PC-9 (cell line): Measurements from ENCODE around the gene ZP1. TPM values are rescaled to one million over a fixed set of nuclear protein-coding genes. Genes with fewer than 3 reads are reported as not detected.

Experiments
- BruUV-seq: library from RNA; stranded (reverse); fragments of 400-500 nt; replicated peaks from 2 replicates; lab custom pipeline; 2021; lab: Mats Ljungman, UMichigan
- CTCF ChIA-PET: fragments of 300-600 bp; sonication (Branson Sonifier 250); formaldehyde crosslinking; loops from one replicate; lab custom pipeline; 2022; ENCODE audit warnings: antibody characterized with exemption; lab: Charles Lee
- POLR2A ChIA-PET: fragments of 300-600 bp; sonication (Branson Sonifier 250); formaldehyde crosslinking; loops from one replicate; lab custom pipeline; 2022; ENCODE audit warnings: antibody characterized with exemption; ENCODE audit not compliant: unreplicated experiment; lab: Charles Lee
- DNase-seq, 2 experiments: peaks; one replicate each; pipeline versions ENCODE4 v3.0.0 to v3.0.0-alpha.2; 2015 to 2022; ENCODE audit warnings: mixed read lengths in 1 of 2
- H2AFZ ChIP-seq: fragments of 200-600 bp; sonication (generic); 2 replicates; pipeline ENCODE4 v1.8.1; 2017; ENCODE audit warnings: antibody characterized with exemption
- H3F3A ChIP-seq: fragments of 200-600 bp; sonication (generic); 2 replicates; pipeline ENCODE4 v1.8.1; 2017; ENCODE audit warnings: antibody characterized with exemption, mild to moderate bottlenecking, low read depth; ENCODE audit not compliant: insufficient read depth
- H3K27ac ChIP-seq: fragments of 200-600 bp; sonication (generic); 2 replicates; pipeline ENCODE4 v1.6.1; 2016; ENCODE audit warnings: mixed run types
- H3K27me3 ChIP-seq: fragments of 200-600 bp; sonication (generic); 2 replicates; pipeline ENCODE4 v1.6.1; 2016; ENCODE audit warnings: low read depth, mixed run types; ENCODE audit not compliant: insufficient read depth
- H3K36me3 ChIP-seq: fragments of 200-600 bp; sonication (generic); 2 replicates; pipeline ENCODE4 v1.6.1; 2016; ENCODE audit warnings: low read depth, mixed run types
- H3K4me1 ChIP-seq: fragments of 200-600 bp; sonication (generic); replicated peaks from 2 replicates; pipeline ENCODE4 v1.6.1; 2016; ENCODE audit warnings: mixed run types; ENCODE audit not compliant: insufficient read depth
- H3K4me2 ChIP-seq: fragments of 200-600 bp; sonication (generic); 2 replicates; pipeline ENCODE4 v1.6.1; 2017; ENCODE audit warnings: mixed run types
- H3K4me3 ChIP-seq: fragments of 200-600 bp; sonication (generic); 2 replicates; pipeline ENCODE4 v1.6.1; 2016; ENCODE audit warnings: mixed run types
- H3K79me2 ChIP-seq: fragments of 200-600 bp; sonication (generic); 2 replicates; pipeline ENCODE4 v1.6.1; 2017; ENCODE audit warnings: low read depth, mixed run types
- H3K9me2 ChIP-seq: fragments of 200-600 bp; sonication (generic); 2 replicates; pipeline ENCODE4 v1.8.1; 2017; ENCODE audit warnings: mild to moderate bottlenecking; ENCODE audit not compliant: insufficient read depth
- H3K9me3 ChIP-seq: fragments of 200-600 bp; sonication (generic); 2 replicates; pipeline ENCODE4 v1.8.1; 2016; ENCODE audit warnings: low read depth; ENCODE audit not compliant: insufficient read depth
- H4K20me1 ChIP-seq: fragments of 200-600 bp; sonication (generic); 2 replicates; pipeline ENCODE4 v1.8.1; 2017; ENCODE audit not compliant: insufficient read depth
- EZH2 ChIP-seq: fragments of 200-600 bp; sonication (generic); IDR thresholded peaks from 2 replicates; pipeline ENCODE4 v1.8.0; 2017; ENCODE audit warnings: antibody characterized with exemption, low read depth
- intact Hi-C: fragments of 100-400 bp; cut with micrococcal nuclease; formaldehyde crosslinking; loops from one replicate; pipeline ENCODE4 v1.10.0; 2022; ENCODE audit not compliant: unreplicated experiment
- total RNA-seq: library from RNA; stranded (reverse); gene quantifications from 2 replicates; pipeline ENCODE4 v1.2.3, GENCODE V29; 2021
- TF ChIP-seq, protein P1 (sequence below): fragments of 200-600 bp; sonication (generic); conservative IDR thresholded peaks from 2 replicates; pipeline ENCODE4 v1.6.1; 2017; ENCODE audit warnings: mixed run types, antibody characterized with exemption, mild to moderate bottlenecking, moderate library complexity

Gene ZP1
- total RNA-seq, 1 experiment from 2014 or later: not detected

DNA sequence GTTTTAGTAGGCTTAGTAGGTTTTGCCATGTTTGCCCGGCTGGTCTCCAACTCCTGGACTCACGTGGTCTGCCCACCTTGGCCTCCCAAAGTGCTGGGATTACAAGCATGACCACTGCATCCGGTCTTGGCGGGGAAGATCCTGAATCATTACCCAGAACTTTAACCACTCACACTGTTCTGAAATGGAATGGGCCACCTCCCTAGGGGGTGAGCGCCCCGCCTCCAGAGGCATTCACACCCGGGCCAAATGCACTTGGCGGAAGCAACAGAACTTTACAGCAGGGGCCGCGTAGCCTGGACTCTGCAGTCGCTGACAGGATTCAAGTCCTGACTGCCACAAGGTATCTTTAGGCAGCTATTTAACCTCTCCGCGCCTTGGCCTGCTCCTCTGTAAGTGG, 20.1 kb upstream of the ZP1 start:
- POLR2A ChIA-PET: no interaction called here
- DNase-seq: no peak
- no peak overlapping the region for H3K4me2 ChIP-seq
- no peaks in the 10 kb centered on the region for H3K9me2 ChIP-seq
- H3K27me3 ChIP-seq: no peaks in the 10 kb centered on the region
- H4K20me1 ChIP-seq: peaks cover 15% of the 10 kb centered on the region
- CTCF ChIA-PET: no interaction called here
- H3K27ac ChIP-seq: no peak overlapping the region
- intact Hi-C loops: no loop called here
- no peak overlapping the region for H2AFZ ChIP-seq
- H3K79me2 ChIP-seq: peaks cover 34% of the 10 kb centered on the region
- H3K36me3 ChIP-seq: peaks cover 28% of the 10 kb centered on the region
- TF ChIP-seq EZH2: no peak
- TF ChIP-seq, protein P1, sequence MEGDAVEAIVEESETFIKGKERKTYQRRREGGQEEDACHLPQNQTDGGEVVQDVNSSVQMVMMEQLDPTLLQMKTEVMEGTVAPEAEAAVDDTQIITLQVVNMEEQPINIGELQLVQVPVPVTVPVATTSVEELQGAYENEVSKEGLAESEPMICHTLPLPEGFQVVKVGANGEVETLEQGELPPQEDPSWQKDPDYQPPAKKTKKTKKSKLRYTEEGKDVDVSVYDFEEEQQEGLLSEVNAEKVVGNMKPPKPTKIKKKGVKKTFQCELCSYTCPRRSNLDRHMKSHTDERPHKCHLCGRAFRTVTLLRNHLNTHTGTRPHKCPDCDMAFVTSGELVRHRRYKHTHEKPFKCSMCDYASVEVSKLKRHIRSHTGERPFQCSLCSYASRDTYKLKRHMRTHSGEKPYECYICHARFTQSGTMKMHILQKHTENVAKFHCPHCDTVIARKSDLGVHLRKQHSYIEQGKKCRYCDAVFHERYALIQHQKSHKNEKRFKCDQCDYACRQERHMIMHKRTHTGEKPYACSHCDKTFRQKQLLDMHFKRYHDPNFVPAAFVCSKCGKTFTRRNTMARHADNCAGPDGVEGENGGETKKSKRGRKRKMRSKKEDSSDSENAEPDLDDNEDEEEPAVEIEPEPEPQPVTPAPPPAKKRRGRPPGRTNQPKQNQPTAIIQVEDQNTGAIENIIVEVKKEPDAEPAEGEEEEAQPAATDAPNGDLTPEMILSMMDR: no peak
- H3K9me3 ChIP-seq: no peaks in the 10 kb centered on the region
- H3K4me3 ChIP-seq: no peak overlapping the region
- H3K4me1 ChIP-seq: peaks cover 18% of the 10 kb centered on the region
- BruUV-seq: no TSS peak
- no peaks in the 10 kb centered on the region for H3F3A ChIP-seq

DNA sequence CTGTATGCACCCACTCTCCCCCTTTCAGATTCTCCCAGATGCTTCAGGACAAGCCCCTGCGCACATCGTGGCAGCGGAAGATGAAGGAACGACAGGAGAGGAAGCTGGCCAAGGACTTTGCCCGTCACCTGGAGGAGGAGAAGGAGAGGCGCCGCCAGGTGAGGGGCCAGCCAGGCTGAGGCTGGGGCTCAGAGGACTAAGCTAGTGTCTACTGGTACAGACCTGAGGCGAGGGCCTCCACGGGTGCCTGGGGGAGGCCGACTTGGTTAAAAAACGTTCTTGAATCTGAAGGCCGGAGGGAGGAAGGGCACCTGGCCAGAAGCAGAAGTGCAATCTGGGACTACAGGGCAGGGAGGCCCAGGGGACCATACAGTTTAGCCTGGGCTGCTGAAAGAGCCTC, 19.4 kb upstream of the ZP1 start:
- Histone ChIP-seq H3K4me1 (peaks cover 18% of the 10 kb centered on the region), H3K9me2 (no peaks in the 10 kb centered on the region), H3K4me3 (no peak overlapping the region), H3K9me3 (no peaks in the 10 kb centered on the region), H3K79me2 (peaks cover 28% of the 10 kb centered on the region), H3K4me2 (no peak overlapping the region), H3K36me3 (peaks cover 28% of the 10 kb centered on the region), H4K20me1 (peaks cover 15% of the 10 kb centered on the region), H3F3A (no peaks in the 10 kb centered on the region), H3K27me3 (no peaks in the 10 kb centered on the region), H3K27ac (no peak overlapping the region), H2AFZ (no peak overlapping the region)
- DNase-seq: no peak
- ChIA-PET CTCF (no interaction called here), POLR2A (no interaction called here)
- BruUV-seq: no TSS peak
- intact Hi-C loops: no loop called here
- no peak for TF ChIP-seq EZH2
- TF ChIP-seq, protein P1: no peak

DNA sequence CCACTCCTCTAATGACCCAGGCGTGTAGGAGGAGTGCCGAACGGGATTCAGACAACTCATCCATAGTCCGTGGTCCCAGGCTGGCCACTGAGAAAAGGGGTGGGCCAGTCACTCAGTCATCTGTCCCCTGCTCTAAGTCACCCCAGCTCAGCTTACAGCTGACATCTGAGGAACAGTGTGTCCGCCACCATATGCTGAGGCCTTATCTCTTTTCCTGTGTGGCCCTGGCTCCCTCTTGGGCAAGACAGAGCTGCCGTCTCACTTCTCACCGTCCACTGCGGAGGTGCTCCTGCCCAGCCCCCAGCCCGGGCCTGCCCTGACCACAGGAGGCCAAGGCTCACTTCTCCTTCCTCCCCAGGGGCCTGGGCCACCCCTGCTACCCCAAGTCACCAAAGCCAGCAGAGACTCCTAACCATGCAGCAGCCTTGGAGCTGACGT, 18.6 kb upstream of the ZP1 start:
- DNase-seq: no peak
- CTCF ChIA-PET: no interaction called here
- Histone ChIP-seq H3K36me3 (peaks cover 28% of the 10 kb centered on the region), H4K20me1 (peaks cover 13% of the 10 kb centered on the region), H3F3A (no peaks in the 10 kb centered on the region), H3K27me3 (no peaks in the 10 kb centered on the region), H3K27ac (no peak overlapping the region), H3K4me2 (no peak overlapping the region), H2AFZ (no peak overlapping the region), H3K9me3 (no peaks in the 10 kb centered on the region), H3K4me1 (peaks cover 11% of the 10 kb centered on the region), H3K9me2 (no peaks in the 10 kb centered on the region), H3K79me2 (peaks cover 19% of the 10 kb centered on the region), H3K4me3 (no peak overlapping the region)
- TF ChIP-seq, protein P1: no peak
- TF ChIP-seq EZH2: no peak
- POLR2A ChIA-PET: no interaction called here
- intact Hi-C loops: no loop called here
- BruUV-seq: no TSS peak
